Caco-2 (cell line): ENCODE data around the gene MYO9B. TPM values are rescaled to one million over a fixed set of nuclear protein-coding genes. Genes with fewer than 3 reads are reported as not detected.

ENCODE experiments used
- BruUV-seq: library from RNA; stranded (reverse); fragments of 400-500 nt; replicated peaks from 2 replicates; lab custom pipeline; 2021; lab: Mats Ljungman, UMichigan
- CTCF ChIA-PET: fragments of 300-600 bp; sonication (Branson Sonifier 250); formaldehyde crosslinking; loops from one replicate; lab custom pipeline; 2022; ENCODE audit warnings: antibody characterized with exemption; lab: Charles Lee
- POLR2A ChIA-PET: fragments of 300-600 bp; sonication (Branson Sonifier 250); formaldehyde crosslinking; loops from one replicate; lab custom pipeline; 2022; ENCODE audit warnings: antibody characterized with exemption; lab: Charles Lee
- DNase-seq, 2 experiments: peaks; one replicate each; pipeline versions ENCODE4 v3.0.0 to v3.0.0-alpha.2; 2020 to 2022
- H3K27me3 ChIP-seq: replicated peaks from 2 replicates; pipeline ENCODE4 v1.6.0; 2011; ENCODE audit warnings: low read length; ENCODE audit not compliant: control insufficient read depth, insufficient read depth
- H3K36me3 ChIP-seq: 2 replicates; pipeline ENCODE4 v1.5.1; 2011; ENCODE audit warnings: low read length; ENCODE audit not compliant: control insufficient read depth, insufficient read depth
- H3K4me1 ChIP-seq: fragments of 250-450 bp; sonication (Bioruptor Pico); 2 replicates; pipeline ENCODE4 v1.5.1; 2020; ENCODE audit warnings: mild to moderate bottlenecking
- H3K4me3 ChIP-seq: 2 replicates; pipeline ENCODE4 v1.5.1; 2011; ENCODE audit warnings: low read depth, mild to moderate bottlenecking, control low read depth, low read length
- H3K9me3 ChIP-seq: fragments of 250-450 bp; sonication (Bioruptor Pico); 2 replicates; pipeline ENCODE4 v1.5.1; 2020; ENCODE audit warnings: mild to moderate bottlenecking, moderate library complexity
- H3K27ac Mint-ChIP-seq: one replicate; pipeline ENCODE4 v1.8.0; 2022; ENCODE audit warnings: mixed read lengths; ENCODE audit not compliant: unreplicated experiment
- H3K27me3 Mint-ChIP-seq: one replicate; pipeline ENCODE4 v1.8.0; 2022; ENCODE audit warnings: mixed read lengths; ENCODE audit not compliant: insufficient read depth, unreplicated experiment
- H3K36me3 Mint-ChIP-seq: one replicate; pipeline ENCODE4 v1.8.0; 2022; ENCODE audit warnings: mild to moderate bottlenecking, mixed read lengths; ENCODE audit not compliant: insufficient read depth, unreplicated experiment
- H3K4me1 Mint-ChIP-seq: one replicate; pipeline ENCODE4 v1.8.0; 2022; ENCODE audit warnings: low read depth, mixed read lengths; ENCODE audit not compliant: unreplicated experiment
- H3K4me3 Mint-ChIP-seq: one replicate; pipeline ENCODE4 v1.8.0; 2022; ENCODE audit warnings: mild to moderate bottlenecking, moderate library complexity, mixed read lengths; ENCODE audit not compliant: unreplicated experiment
- H3K9me3 Mint-ChIP-seq: one replicate; pipeline ENCODE4 v1.8.0; 2022; ENCODE audit warnings: mixed read lengths; ENCODE audit not compliant: unreplicated experiment
- CTCF ChIP-seq, 2 experiments: fragments of 200-600 bp in 1 of 2; IDR thresholded peaks; 1 replicate in 1 of 2; 2 replicates in 1 of 2; pipeline versions ENCODE4 v1.5.1 to v1.8.0; 2011 to 2022; ENCODE audit warnings: antibody characterized with exemption in 1 of 2, control low read depth in 1 of 2, inconsistent platforms in 1 of 2, low read depth in 1 of 2, low read length in 1 of 2, mild to moderate bottlenecking in 1 of 2, moderate library complexity in 1 of 2; ENCODE audit not compliant: insufficient read depth in 1 of 2, severe bottlenecking in 1 of 2, unreplicated experiment in 1 of 2
- intact Hi-C: fragments of 100-400 bp; cut with micrococcal nuclease; formaldehyde crosslinking; loops from one replicate; pipeline ENCODE4 v1.10.0; 2022; ENCODE audit not compliant: unreplicated experiment
- total RNA-seq: library from RNA; stranded (reverse); gene quantifications from 2 replicates; pipeline ENCODE4 v1.2.3, GENCODE V29; 2022

The MYO9B gene
- total RNA-seq, 1 experiment from 2014 or later, result 47.6 TPM

- Histone ChIP-seq H3K9me3 (no peaks in the 10 kb centered on the region), H3K4me3 (no peak overlapping the region), H3K27me3 (no peaks in the 10 kb centered on the region), H3K36me3 (no peaks in the 10 kb centered on the region), H3K4me1 (no peaks in the 10 kb centered on the region)
- Mint-ChIP-seq H3K4me1 (no peaks in the 10 kb centered on the region), H3K27me3 (no peaks in the 10 kb centered on the region), H3K4me3 (no peak overlapping the region), H3K27ac (no peak overlapping the region), H3K36me3 (peaks cover 11% of the 10 kb centered on the region), H3K9me3 (no peaks in the 10 kb centered on the region)
- BruUV-seq, result no TSS peak
- no peak for DNase-seq
- POLR2A ChIA-PET, result no interaction called here
- CTCF ChIA-PET, result no interaction called here
- no peak for TF ChIP-seq CTCF (IDR thresholded peaks at IDR 0.05; ENCODE audit: insufficient read depth in 1 of 2, low read depth in 1 of 2, low read length in 1 of 2, severe bottlenecking in 1 of 2, unreplicated experiment in 1 of 2)
- intact Hi-C loops, result no loop called here
These were observed 41.6 kb downstream of the MYO9B start for GRCh38 chr19:17116996-17117702.

DNA sequence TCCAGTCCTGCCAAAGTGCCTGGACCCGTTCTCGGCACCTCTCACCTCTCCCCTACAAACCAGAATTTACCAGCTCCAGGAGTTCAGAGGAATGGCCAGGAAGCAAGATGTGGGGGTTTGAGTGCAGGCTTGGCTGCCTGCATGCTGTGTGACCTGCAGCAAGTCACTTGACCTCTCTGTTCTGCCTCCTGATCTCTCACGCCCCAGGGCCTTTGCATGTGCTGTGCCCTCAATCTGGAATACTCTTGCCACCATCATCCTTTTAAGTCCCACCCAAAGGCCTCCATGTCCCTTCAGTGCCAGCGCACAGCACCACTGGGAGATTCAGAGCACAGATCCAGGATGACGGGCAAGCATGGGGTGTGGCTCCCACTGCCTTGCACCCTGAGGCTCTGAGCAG, 43.4 kb downstream of the MYO9B start:
- POLR2A ChIA-PET, result no interaction called here
- BruUV-seq, result no TSS peak
- no peak overlapping the region for H3K4me3 Mint-ChIP-seq

DNA sequence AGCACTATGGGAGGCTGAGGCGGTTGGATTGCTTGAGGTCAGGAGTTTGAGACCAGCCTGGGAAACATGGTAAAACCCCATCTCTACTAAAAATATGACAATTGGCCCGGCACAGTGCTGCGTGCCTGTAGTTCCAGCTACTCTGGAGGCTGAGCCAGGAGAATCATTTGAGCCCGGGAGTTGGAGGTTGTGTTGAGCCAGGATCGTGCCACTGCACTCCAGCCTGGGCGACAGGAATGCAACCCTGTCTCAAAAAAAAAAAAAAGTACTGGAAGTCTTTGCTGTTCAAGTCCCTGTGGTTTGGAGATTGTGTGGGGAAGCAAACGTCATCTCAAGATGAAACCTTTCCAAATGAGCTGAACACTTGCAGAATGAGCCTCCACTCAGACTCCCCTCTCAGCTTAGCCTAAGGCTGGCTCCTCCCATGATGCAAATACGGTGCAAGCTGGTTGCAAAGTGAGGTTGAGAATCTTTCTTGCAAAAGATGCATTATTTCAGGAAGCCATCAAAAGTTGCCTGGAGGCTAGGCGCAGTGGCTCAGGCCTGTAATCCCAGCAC, 46.2 kb downstream of the MYO9B start:
- 0 out of 2 replicates have a peak, but pooled peaks cover 3% of the 10 kb centered on the region for H3K4me1 ChIP-seq
- H3K4me1 Mint-ChIP-seq, result peaks cover 19% of the 10 kb centered on the region
- ChIA-PET CTCF (no interaction called here), POLR2A (no interaction called here)
- no peaks in the 10 kb centered on the region for H3K9me3 Mint-ChIP-seq
- H3K27me3 Mint-ChIP-seq, result no peaks in the 10 kb centered on the region
- no peaks in the 10 kb centered on the region for H3K9me3 ChIP-seq
- no peaks in the 10 kb centered on the region for H3K27me3 ChIP-seq
- BruUV-seq, result no TSS peak
- no peaks in the 10 kb centered on the region for H3K36me3 Mint-ChIP-seq
- intact Hi-C loops, result no loop called here
- H3K4me3 Mint-ChIP-seq, result no peak overlapping the region
- TF ChIP-seq CTCF (IDR thresholded peaks at IDR 0.05; ENCODE audit: insufficient read depth in 1 of 2, low read depth in 1 of 2, low read length in 1 of 2, severe bottlenecking in 1 of 2, unreplicated experiment in 1 of 2), result no peak
- H3K27ac Mint-ChIP-seq, result no peak overlapping the region
- no peak overlapping the region for H3K4me3 ChIP-seq
- no peak for DNase-seq
- no peaks in the 10 kb centered on the region for H3K36me3 ChIP-seq

More for the DNA sequence above, 43.4 kb downstream of the MYO9B start:
- H3K4me1 Mint-ChIP-seq, result no peaks in the 10 kb centered on the region
- TF ChIP-seq CTCF (IDR thresholded peaks at IDR 0.05; ENCODE audit: insufficient read depth in 1 of 2, low read depth in 1 of 2, low read length in 1 of 2, severe bottlenecking in 1 of 2, unreplicated experiment in 1 of 2), result no peak
- no peaks in the 10 kb centered on the region for H3K4me1 ChIP-seq
- no peaks in the 10 kb centered on the region for H3K9me3 ChIP-seq
- no peaks in the 10 kb centered on the region for H3K36me3 ChIP-seq
- intact Hi-C loops, result no loop called here
- H3K9me3 Mint-ChIP-seq, result no peaks in the 10 kb centered on the region
- CTCF ChIA-PET, result no interaction called here
- H3K27me3 Mint-ChIP-seq, result no peaks in the 10 kb centered on the region
- no peaks in the 10 kb centered on the region for H3K27me3 ChIP-seq
- no peak overlapping the region for H3K27ac Mint-ChIP-seq
- peaks cover 6% of the 10 kb centered on the region for H3K36me3 Mint-ChIP-seq
- H3K4me3 ChIP-seq, result no peak overlapping the region
- DNase-seq, result no peak
